Heart left ventricle (tissue), 13 donors: ENCODE measurements around the gene CNMD.

Experiments used
- CTCF ChIP-seq, 12 donors: fragments of 200-600 bp; sonication (generic) in 4 of 12; IDR thresholded peaks; one replicate each; pipeline versions ENCODE4 v1.5.0 to v1.8.0; 2018 to 2022; ENCODE audit warnings: antibody characterized with exemption in 12 of 12, mild to moderate bottlenecking in 5 of 12
- POLR2A ChIP-seq, 2 donors: fragments of 450-650 bp; IDR thresholded peaks; one replicate each; pipeline ENCODE4 v1.6.1; 2017; ENCODE audit warnings: antibody characterized with exemption in 2 of 2, mild to moderate bottlenecking in 2 of 2, moderate library complexity in 2 of 2
- donor health status: ischemic (EF 13 %, LVEDD 7.1; RV severe dilation, severe dysfunction).
- donor health status: DM: no; HTN: yes; CAD: no.
- donor health status: DM: no; HTN: no; CAD: no.
- donor health status: ischemic (EF 25% LVEDD 6.9; RV normal size, moderate dysfunction).
- donor health status: ischemic (EF 25% LVEDD 5.7; RV mildly dilated, moderate dysfunction).
- donor health status: ischemic (EF 35%, LVEDD 5.7; RV mildly dilated, moderate dysfunction).
- donor health status: nonischemic (EF 11% LVEDD 7.7; RV severe dilation, severe dysfunction).
- donor health status: DM: yes; HTN: yes; CAD: no.
- donor health status: PGD.
- donor health status: ischemic (EF 29% LVEDD 5.4; RV normal size, mild dysfunction).
- donor health status: nonischemic (EF 23%, LVEDD 6.1; RV moderate dilation, normal function).

GRCh38 chr13:52739468-52740071 lies at the start of gene CNMD:
- no peak for TF ChIP-seq POLR2A (IDR thresholded peaks at IDR 0.05)
- TF ChIP-seq CTCF (IDR thresholded peaks at IDR 0.05): no peak
